BLaER1 treated with 17β-estradiol and CSF1 and Interleukin-3, amounts not matched to agents 10 nM and 100 nM (cell line): Measurements from ENCODE around the gene SNAI3.

Experiments used
- H3K27ac ChIP-seq, 11 experiments: shearing (Covaris generic); formaldehyde crosslinking; 2 replicates each; pipeline ENCODE4 v1.8.1; 2022
- H3K27me3 ChIP-seq, 11 experiments: shearing (Covaris generic); formaldehyde crosslinking; 2 replicates each; pipeline ENCODE4 v1.8.1; 2022
- H3K36me3 ChIP-seq, 11 experiments: shearing (Covaris generic); formaldehyde crosslinking; 2 replicates each; pipeline ENCODE4 v1.8.1; 2022
- H3K4me1 ChIP-seq, 10 experiments: shearing (Covaris generic); formaldehyde crosslinking; 2 replicates each; pipeline ENCODE4 v1.8.1; 2022
- H3K4me2 ChIP-seq, 11 experiments: shearing (Covaris generic); formaldehyde crosslinking; 2 replicates each; pipeline ENCODE4 v1.8.1; 2022
- H3K4me3 ChIP-seq, 10 experiments: shearing (Covaris generic); formaldehyde crosslinking; 2 replicates each; pipeline ENCODE4 v1.8.1; 2022
- H3K9ac ChIP-seq, 11 experiments: shearing (Covaris generic); formaldehyde crosslinking; 2 replicates each; pipeline ENCODE4 v1.8.1; 2022
- H3K9me3 ChIP-seq, 11 experiments: shearing (Covaris generic); formaldehyde crosslinking; replicated peaks in 1 of 11; 2 replicates each; pipeline ENCODE4 v1.8.1; 2022
- H4K20me1 ChIP-seq, 11 experiments: shearing (Covaris generic); formaldehyde crosslinking; 2 replicates each; pipeline ENCODE4 v1.8.1; 2022
- Cebpa-rat ChIP-seq, 11 experiments: shearing (Covaris generic); IDR thresholded peaks; 2 replicates each; pipeline ENCODE4 v1.8.1; 2022

SNAI3 gene

GRCh38 chr16:88634141-88634993, 51.9 kb downstream of the SNAI3 start:
- Histone ChIP-seq H3K4me3 (peak overlapping the region; percentile 49 to 76 (median 60)), H3K4me2 (peak overlapping the region; percentile 90 to 100 (median 96)), H3K27ac (peak overlapping the region; percentile 31 to 87 (median 83); a peak in 21 of 22 replicates), H3K27me3 (peaks cover 25 to 45% (median 41%) of the 10 kb centered on the region in 11 experiments), H3K9ac (peak overlapping the region; percentile 61 to 82 (median 80)), H4K20me1 (peaks cover 10 to 86% (median 53%) of the 10 kb centered on the region in 11 experiments; a peak in 20 of 22 replicates), H3K4me1 (peaks cover 78 to 100% (median 95%) of the 10 kb centered on the region in 10 experiments), H3K36me3 (peaks cover 23 to 37% (median 33%) of the 10 kb centered on the region in 11 experiments), H3K9me3 (no peaks in the 10 kb centered on the region)
- TF ChIP-seq Cebpa-rat (IDR thresholded peaks at IDR 0.05): peak in 6 of 11 experiments; percentile 32 to 87 (median 62); a peak in 8 of 22 replicates

GRCh38 chr16:88633684-88634140, 52.6 kb downstream of the SNAI3 start:
- peak overlapping the region; percentile 61 to 82 (median 80) for H3K9ac ChIP-seq
- peaks cover 18 to 39% (median 35%) of the 10 kb centered on the region in 11 experiments for H3K27me3 ChIP-seq
- H3K9me3 ChIP-seq: no peaks in the 10 kb centered on the region
- peak overlapping the region; percentile 90 to 100 (median 96) for H3K4me2 ChIP-seq
- H3K4me3 ChIP-seq: peak overlapping the region; percentile 49 to 76 (median 60)
- H4K20me1 ChIP-seq: peaks cover 4 to 81% (median 46%) of the 10 kb centered on the region in 11 experiments; a peak in 19 of 22 replicates
- peak overlapping the region in 10 of 11 experiments; percentile 69 to 87 (median 84); a peak in 20 of 22 replicates for H3K27ac ChIP-seq
- peaks cover 75 to 100% (median 95%) of the 10 kb centered on the region in 10 experiments for H3K4me1 ChIP-seq
- TF ChIP-seq Cebpa-rat (IDR thresholded peaks at IDR 0.05): no peak
- peaks cover 24 to 40% (median 37%) of the 10 kb centered on the region in 11 experiments for H3K36me3 ChIP-seq

DNA sequence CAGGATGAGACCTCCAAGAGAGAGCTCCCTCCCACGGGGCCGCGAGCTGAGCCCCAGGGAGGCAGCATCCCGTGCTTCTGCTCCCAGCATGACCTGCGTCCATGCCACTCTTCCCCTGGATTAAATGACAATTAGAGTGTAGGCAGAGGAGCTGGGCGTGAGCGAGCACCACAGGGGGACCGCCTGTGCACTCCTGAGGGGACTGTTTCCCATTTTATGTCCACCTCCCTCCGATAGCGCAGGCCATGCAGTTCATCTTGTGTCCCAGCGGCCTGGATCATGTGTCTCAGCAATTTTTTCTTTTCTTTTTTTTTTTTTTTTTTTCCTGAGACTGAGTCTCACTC, 53.7 kb downstream of the SNAI3 start:
- H3K9ac ChIP-seq: peak overlapping the region in 5 of 11 experiments; percentile 11 to 80 (median 42); a peak in 6 of 22 replicates
- H3K4me1 ChIP-seq: peaks cover 75 to 100% (median 95%) of the 10 kb centered on the region in 10 experiments
- H4K20me1 ChIP-seq: peaks cover 0 to 69% (median 36%) of the 10 kb centered on the region in 11 experiments; a peak in 18 of 22 replicates
- no peak overlapping the region; a peak in 1 of 20 replicates for H3K4me3 ChIP-seq
- peaks cover 24 to 48% (median 40%) of the 10 kb centered on the region in 11 experiments for H3K36me3 ChIP-seq
- H3K27ac ChIP-seq: peak overlapping the region in 3 of 11 experiments; percentile 4 to 38 (median 15); a peak in 5 of 22 replicates
- peaks cover 7 to 27% (median 23%) of the 10 kb centered on the region in 11 experiments for H3K27me3 ChIP-seq
- H3K4me2 ChIP-seq: peak overlapping the region; percentile 67 to 100 (median 96)
- no peak for TF ChIP-seq Cebpa-rat (IDR thresholded peaks at IDR 0.05)
- H3K9me3 ChIP-seq: no peaks in the 10 kb centered on the region

GRCh38 chr16:88631920-88632586, 54.3 kb downstream of the SNAI3 start:
- H3K4me1 ChIP-seq: peaks cover 75 to 100% (median 95%) of the 10 kb centered on the region in 10 experiments
- no peak overlapping the region; a peak in 1 of 20 replicates for H3K4me3 ChIP-seq
- H4K20me1 ChIP-seq: peaks cover 0 to 64% (median 36%) of the 10 kb centered on the region in 11 experiments; a peak in 18 of 22 replicates
- H3K36me3 ChIP-seq: peaks cover 24 to 53% (median 45%) of the 10 kb centered on the region in 11 experiments
- peak overlapping the region; percentile 67 to 100 (median 96) for H3K4me2 ChIP-seq
- peak overlapping the region in 3 of 11 experiments; percentile 4 to 38 (median 15); a peak in 5 of 22 replicates for H3K27ac ChIP-seq
- H3K9ac ChIP-seq: peak overlapping the region in 5 of 11 experiments; percentile 11 to 80 (median 42); a peak in 9 of 22 replicates
- no peak for TF ChIP-seq Cebpa-rat (IDR thresholded peaks at IDR 0.05)
- H3K27me3 ChIP-seq: peaks cover 2 to 22% (median 18%) of the 10 kb centered on the region in 11 experiments
- H3K9me3 ChIP-seq: no peaks in the 10 kb centered on the region

DNA sequence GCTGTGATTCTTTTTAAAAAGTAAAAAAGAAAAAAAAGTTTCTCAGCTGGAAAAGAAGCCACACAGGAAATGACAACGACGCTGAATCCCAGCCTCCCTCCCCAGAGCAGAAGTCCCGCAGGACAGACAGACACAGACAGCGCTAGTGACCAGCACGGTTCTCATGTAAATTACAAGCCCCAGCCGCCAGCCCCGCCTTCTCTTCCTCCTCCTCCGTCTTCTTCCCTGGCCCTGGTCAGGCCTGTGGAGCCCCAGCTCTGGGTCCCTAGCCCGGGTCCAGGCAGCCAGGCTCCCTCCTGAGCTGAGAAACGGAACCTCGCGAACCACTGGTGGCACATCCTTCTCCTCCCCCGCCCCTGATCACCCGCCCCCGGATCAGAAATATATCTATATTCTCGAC, 54.9 kb downstream of the SNAI3 start:
- peak overlapping the region; percentile 81 to 100 (median 96) for H3K4me2 ChIP-seq
- H3K27ac ChIP-seq: peak overlapping the region in 3 of 11 experiments; percentile 3 to 37 (median 14); a peak in 2 of 22 replicates
- H3K27me3 ChIP-seq: peaks cover 0 to 16% (median 12%) of the 10 kb centered on the region in 11 experiments; a peak in 19 of 22 replicates
- H3K9me3 ChIP-seq: no peaks in the 10 kb centered on the region
- no peak overlapping the region for H3K4me3 ChIP-seq
- peak overlapping the region in 9 of 11 experiments; percentile 2 to 49 (median 34); a peak in 7 of 22 replicates for H3K9ac ChIP-seq
- peaks cover 0 to 62% (median 36%) of the 10 kb centered on the region in 11 experiments; a peak in 18 of 22 replicates for H4K20me1 ChIP-seq
- peaks cover 70 to 100% (median 99%) of the 10 kb centered on the region in 10 experiments for H3K4me1 ChIP-seq
- TF ChIP-seq Cebpa-rat (IDR thresholded peaks at IDR 0.05): no peak
- peaks cover 29 to 59% (median 51%) of the 10 kb centered on the region in 11 experiments for H3K36me3 ChIP-seq

GRCh38 chr16:88630941-88631340, 55.4 kb downstream of the SNAI3 start:
- Histone ChIP-seq H3K9ac (peak overlapping the region in 9 of 11 experiments; percentile 2 to 49 (median 34); a peak in 8 of 22 replicates), H3K4me3 (no peak overlapping the region), H3K9me3 (no peaks in the 10 kb centered on the region), H3K27ac (peak overlapping the region in 3 of 11 experiments; percentile 3 to 37 (median 14); a peak in 3 of 22 replicates), H3K4me2 (peak overlapping the region; percentile 81 to 100 (median 96)), H3K36me3 (peaks cover 34 to 64% (median 55%) of the 10 kb centered on the region in 11 experiments), H3K4me1 (peaks cover 65 to 100% (median 95%) of the 10 kb centered on the region in 10 experiments), H4K20me1 (peaks cover 0 to 57% (median 35%) of the 10 kb centered on the region in 11 experiments; a peak in 18 of 22 replicates), H3K27me3 (peaks cover 0 to 11% (median 7%) of the 10 kb centered on the region in 11 experiments; a peak in 19 of 22 replicates)
- no peak for TF ChIP-seq Cebpa-rat (IDR thresholded peaks at IDR 0.05)

DNA sequence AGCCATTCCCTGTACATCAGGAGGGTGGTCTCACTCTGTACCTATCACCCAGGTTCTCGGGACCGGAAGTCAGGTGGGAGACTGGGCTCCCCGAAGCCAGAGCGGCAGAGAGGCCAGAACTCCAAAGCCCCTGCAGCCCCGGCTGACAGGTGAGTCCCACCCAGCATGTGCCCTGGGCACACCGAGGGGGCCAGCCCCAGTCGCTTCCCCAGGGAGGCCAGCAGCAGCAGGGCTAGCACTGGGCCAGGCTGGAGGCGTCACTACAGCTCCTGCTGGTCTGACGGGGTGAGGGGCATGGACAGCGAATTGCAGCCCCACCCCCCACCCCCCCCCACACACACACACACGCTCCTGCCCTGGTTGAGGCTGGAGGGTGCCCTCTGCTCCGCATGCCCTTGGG, 55.9 kb downstream of the SNAI3 start:
- Histone ChIP-seq H3K4me2 (peak overlapping the region in 10 of 11 experiments; percentile 1 to 100 (median 95); a peak in 16 of 22 replicates), H3K36me3 (peaks cover 39 to 69% (median 60%) of the 10 kb centered on the region in 11 experiments), H3K4me1 (peaks cover 60 to 100% (median 90%) of the 10 kb centered on the region in 10 experiments), H4K20me1 (peaks cover 0 to 56% (median 30%) of the 10 kb centered on the region in 11 experiments; a peak in 18 of 22 replicates), H3K27me3 (peaks cover 0 to 6% (median 2%) of the 10 kb centered on the region in 11 experiments; a peak in 15 of 22 replicates), H3K4me3 (no peak overlapping the region), H3K9ac (peak overlapping the region in 6 of 11 experiments; percentile 4 to 49 (median 30); a peak in 4 of 22 replicates), H3K27ac (peak overlapping the region in 4 of 11 experiments; percentile 14 to 97 (median 75); a peak in 7 of 22 replicates), H3K9me3 (no peaks in the 10 kb centered on the region)
- TF ChIP-seq Cebpa-rat (IDR thresholded peaks at IDR 0.05): no peak
